ENCODE measurements around the gene ASAP2. TPM values are rescaled to one million over a fixed set of nuclear protein-coding genes. Genes with fewer than 3 reads are reported as not detected.

The ASAP2 gene
- total and polyA plus RNA-seq, 9 of the 15 experiments (the other 6 are each of a cell fraction or from before 2014, with no cell fraction given): 0.06 to 4.3 (median 3.1) TPM

- TF ChIP-seq ELK3 (CRISPR knock-in tag; IDR thresholded peaks at IDR 0.05) (no peak), SRSF3 (IDR thresholded peaks at IDR 0.05; ENCODE audit: insufficient read depth, low read length) (no peak), MAFG (tag; conservative IDR thresholded peaks at IDR 0.05) (no peak)
These were observed 78.1 kb downstream of the ASAP2 start (continued) for GRCh38 chr2:9284521-9285297.

GRCh38 chr2:9285385-9285920 lies 78.8 kb downstream of the ASAP2 start:
- no peak for ATAC-seq
- H3K27me3 ChIP-seq (ENCODE audit: control insufficient read depth in 2 of 2, insufficient read depth in 2 of 2, low read length in 2 of 2): peaks cover 13 to 39% of the 10 kb centered on the region in 2 experiments; a peak in 4 of 5 replicates
- H3K9ac ChIP-seq (ENCODE audit: insufficient read depth in 1 of 2, low read depth in 2 of 2, low read length in 2 of 2): no peak overlapping the region
- H4K20me1 ChIP-seq (replicated peaks; ENCODE audit: control insufficient read depth, insufficient read depth, low read length): 0 out of 2 replicates have a peak, but pooled peaks cover 3% of the 10 kb centered on the region
- peaks cover 0 to 4% of the 10 kb centered on the region in 2 experiments; a peak in 2 of 5 replicates for H3K4me1 ChIP-seq (replicated peaks in 1 of 2; ENCODE audit: control insufficient read depth in 2 of 2, insufficient read depth in 2 of 2, low read length in 2 of 2)
- H3K27ac ChIP-seq (ENCODE audit: extremely low read depth, low read depth, low read length): no peak overlapping the region
- no peak overlapping the region for H3K4me2 ChIP-seq (ENCODE audit: insufficient read depth, low read length)
- H3K9me1 ChIP-seq (ENCODE audit: control insufficient read depth, insufficient read depth, low read length): no peaks in the 10 kb centered on the region
- H2AFZ ChIP-seq (ENCODE audit: low read depth, low read length): no peak overlapping the region
- ChIA-PET CTCF (ENCODE audit: low intra/inter-chr PET ratio) (no interaction called here), POLR2A (interaction anchor here (0.7 to 1.3 kb wide), 3 partner anchors 14 to 55 kb away, joined by 3 to 4 read pairs (median 3); no protein-coding TSS in a partner anchor)
- no peak for DNase-seq (ENCODE audit: extremely low read depth in 1 of 4, low spot score in 3 of 4)
- intact Hi-C loops (cut with micrococcal nuclease) (no loop called here), in situ Hi-C loops (cut with MboI) (no loop called here)
- H3K36me3 ChIP-seq (ENCODE audit: control insufficient read depth, insufficient read depth, low read length): no peaks in the 10 kb centered on the region
- BruUV-seq (replicated peaks): no TSS peak
- 8% methylated on average over 2 of the region's 2 CpGs for WGBS (ENCODE audit: insufficient coverage, low coverage, missing lambda C conversion rate)
- H3K79me2 ChIP-seq (ENCODE audit: control insufficient read depth, insufficient read depth, low read length): no peaks in the 10 kb centered on the region
- H3K9me3 ChIP-seq (replicated peaks; ENCODE audit: control insufficient read depth, insufficient read depth, low read depth, low read length): no peaks in the 10 kb centered on the region
- no peak for FAIRE-seq
- no peak overlapping the region for H3K4me3 ChIP-seq
- TF ChIP-seq COPS2 (conservative IDR thresholded peaks at IDR 0.05) (no peak), SLC30A9 (CRISPR knock-in tag; IDR thresholded peaks at IDR 0.05) (no peak), DLX4 (CRISPR knock-in tag; IDR thresholded peaks at IDR 0.05) (no peak), MBD2 (IDR thresholded peaks at IDR 0.05; ENCODE audit: borderline replicate concordance, low read depth) (no peak), DACH1 (IDR thresholded peaks at IDR 0.05; ENCODE audit: partially characterized antibody) (no peak), PKNOX1 (IDR thresholded peaks at IDR 0.05) (peak; percentile 69), MEIS2 (IDR thresholded peaks at IDR 0.05; ENCODE audit: partially characterized antibody) (peak; percentile 79), PBX2 (CRISPR knock-in tag; IDR thresholded peaks at IDR 0.05; ENCODE audit: low read depth) (no peak), PBX2 (tag; conservative IDR thresholded peaks at IDR 0.05; ENCODE audit: low read depth) (peak; percentile 85), CREM (IDR thresholded peaks at IDR 0.05; ENCODE audit: low read depth) (no peak), CHD1 (IDR thresholded peaks at IDR 0.05; ENCODE audit: low read length) (no peak)
